Activated T-cell treated with anti-CD3 and anti-CD28 coated beads, Interleukin-2, amount 50 U/mL, for 48 hours (primary cell): Measurements from ENCODE around the gene POMP.

Experiments
- DNase-seq, 2 experiments: peaks; one replicate each; pipeline ENCODE4 v3.0.0-alpha.2; 2020

Gene POMP

GRCh38 chr13:28704282-28704681, 45.4 kb downstream of the POMP start:
- no peak for DNase-seq

GRCh38 chr13:28704919-28705318, 46.0 kb downstream of the POMP start:
- no peak for DNase-seq

- no peak for DNase-seq
Measured at GRCh38 chr13:28705461-28706083, 46.6 kb downstream of the POMP start.

- DNase-seq: no peak
Measured at GRCh38 chr13:28707629-28708427, 48.9 kb downstream of the POMP start.

- no peak for DNase-seq
Measured at GRCh38 chr13:28710161-28710560, 51.2 kb downstream of the POMP start.

- DNase-seq: no peak
Measured at GRCh38 chr13:28714651-28715050, 55.7 kb downstream of the POMP start.

GRCh38 chr13:28716511-28716910, 57.6 kb downstream of the POMP start:
- no peak for DNase-seq

- DNase-seq: no peak
Measured at GRCh38 chr13:28717170-28717569, 58.2 kb downstream of the POMP start.

- DNase-seq: no peak
Measured at GRCh38 chr13:28718196-28718542, 59.2 kb downstream of the POMP start.

GRCh38 chr13:28718543-28719226, 59.8 kb downstream of the POMP start, which contains the start of gene SLC46A3:
Gene SLC46A3 (minus strand): TSS chr13:28718970. CDS start chr13:28717998, 972 bp downstream.
- DNase-seq: peak; percentile 98

- no peak for DNase-seq
Measured at GRCh38 chr13:28719227-28720055, 60.5 kb downstream of the POMP start.

GRCh38 chr13:28723806-28724205, 64.9 kb downstream of the POMP start:
- no peak for DNase-seq

- DNase-seq: no peak
Measured at GRCh38 chr13:28725046-28725610, 66.2 kb downstream of the POMP start.
